HuH-7.5 (cell line): ENCODE results near the gene SLC12A7.
"Not testable (repeated sequence)": the region's sequence is repeated elsewhere in the genome, so short reads cannot be mapped to it uniquely, and the experiment has no call there.

Experiments used
- DNase-seq: peaks from one replicate; pipeline ENCODE4 v3.0.0; 2011; ENCODE audit warnings: low spot score

SLC12A7 gene

GRCh38 chr5:1109542-1110306, 2.1 kb downstream of the SLC12A7 start:
- DNase-seq: no peak

DNA sequence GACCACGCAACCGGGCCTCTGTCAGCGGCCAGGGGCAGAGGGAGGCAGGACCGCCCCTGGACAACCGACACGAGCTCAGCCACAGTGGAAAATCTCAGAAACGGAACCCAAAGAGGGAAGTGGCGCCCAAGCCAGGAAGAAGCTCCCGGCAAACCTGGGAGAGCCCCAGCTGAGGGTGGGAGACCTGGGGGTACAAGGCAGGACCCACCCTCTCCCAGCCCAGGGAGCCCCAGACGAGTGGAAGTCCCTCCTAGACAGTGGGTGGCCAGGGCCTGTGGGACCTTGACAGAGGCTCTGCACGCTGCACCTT, 3.0 kb downstream of the SLC12A7 start:
- no peak for DNase-seq

- DNase-seq: no peak
Observed at GRCh38 chr5:1108023-1108864, 3.6 kb downstream of the SLC12A7 start.

DNA sequence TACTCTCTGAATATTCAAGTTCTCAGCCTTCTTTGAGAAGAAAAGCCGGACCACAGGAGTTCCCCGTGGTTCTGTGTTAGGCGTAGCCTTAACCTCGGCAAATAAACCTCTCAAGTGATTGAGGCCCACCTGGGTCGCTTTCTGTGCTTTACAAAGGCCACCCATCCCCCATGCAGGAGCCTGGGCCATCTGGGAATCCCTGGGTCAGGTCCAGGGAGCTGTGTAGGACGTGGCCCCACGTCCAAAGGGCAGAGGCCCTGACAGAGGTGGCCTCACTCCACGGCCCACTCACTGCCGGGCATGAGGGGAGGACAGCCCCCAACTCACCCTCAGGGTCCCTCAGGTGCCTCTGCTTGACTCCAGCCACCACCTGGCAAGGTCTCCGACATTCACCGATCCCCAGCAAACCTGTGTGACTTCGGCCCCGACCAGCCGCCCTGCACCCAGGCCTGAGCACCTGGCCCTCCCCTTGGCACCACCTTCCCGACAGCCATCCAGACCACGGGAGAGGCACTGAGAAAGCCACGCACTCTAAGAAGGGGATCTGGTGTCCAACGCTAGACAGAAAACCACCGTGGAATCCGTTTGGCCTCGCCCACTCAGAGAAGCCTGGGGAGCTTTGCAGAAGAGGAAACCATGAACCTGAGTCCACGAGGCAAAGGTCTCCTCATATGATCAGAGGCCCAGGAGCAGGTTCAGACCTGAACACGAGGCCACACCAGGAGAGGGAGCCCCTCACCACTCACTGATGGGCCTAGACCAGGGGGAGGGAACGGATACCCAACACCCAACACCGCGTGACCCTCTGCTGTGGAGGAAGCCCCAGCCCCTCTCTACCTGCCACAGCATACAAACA, 4.5 kb downstream of the SLC12A7 start:
- DNase-seq: peak; percentile 71

DNA sequence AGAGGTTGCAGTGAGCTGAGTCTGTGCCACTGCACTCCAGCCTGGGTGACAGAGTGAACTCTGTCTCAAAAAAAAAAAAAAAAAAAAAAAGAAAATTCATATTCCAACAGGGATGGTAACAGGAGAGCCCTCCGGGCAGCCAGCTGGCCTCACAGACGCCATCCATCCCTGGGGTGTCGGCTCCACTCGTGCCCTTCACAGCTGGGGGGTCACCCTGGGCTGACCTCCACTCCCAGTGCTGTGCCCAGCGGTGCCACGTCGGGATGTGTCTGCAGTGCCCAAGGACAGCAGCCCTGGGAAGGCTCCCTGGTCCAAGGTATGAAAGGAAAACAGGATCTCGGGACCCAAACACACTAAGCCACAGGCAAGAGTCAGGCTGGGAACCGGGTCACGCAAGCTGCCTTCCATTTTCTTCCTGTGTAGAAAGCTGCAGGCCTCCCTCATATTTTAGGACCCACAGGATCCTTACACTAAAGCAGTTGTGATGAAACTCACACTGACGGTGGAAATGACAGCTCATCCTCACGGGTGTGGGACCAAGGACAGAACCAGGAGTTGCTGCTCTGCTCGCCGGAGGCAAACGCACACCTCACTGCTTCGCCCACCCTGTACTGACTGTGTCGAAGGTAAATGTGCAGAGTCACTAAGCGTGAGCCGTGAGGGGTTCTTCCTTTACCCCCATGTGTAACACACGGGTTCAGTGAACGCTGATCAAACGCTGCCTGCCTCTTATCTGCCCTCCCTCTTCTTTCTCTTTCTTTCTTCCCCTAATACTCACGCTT, 5.3 kb downstream of the SLC12A7 start:
- DNase-seq: no peak

DNA sequence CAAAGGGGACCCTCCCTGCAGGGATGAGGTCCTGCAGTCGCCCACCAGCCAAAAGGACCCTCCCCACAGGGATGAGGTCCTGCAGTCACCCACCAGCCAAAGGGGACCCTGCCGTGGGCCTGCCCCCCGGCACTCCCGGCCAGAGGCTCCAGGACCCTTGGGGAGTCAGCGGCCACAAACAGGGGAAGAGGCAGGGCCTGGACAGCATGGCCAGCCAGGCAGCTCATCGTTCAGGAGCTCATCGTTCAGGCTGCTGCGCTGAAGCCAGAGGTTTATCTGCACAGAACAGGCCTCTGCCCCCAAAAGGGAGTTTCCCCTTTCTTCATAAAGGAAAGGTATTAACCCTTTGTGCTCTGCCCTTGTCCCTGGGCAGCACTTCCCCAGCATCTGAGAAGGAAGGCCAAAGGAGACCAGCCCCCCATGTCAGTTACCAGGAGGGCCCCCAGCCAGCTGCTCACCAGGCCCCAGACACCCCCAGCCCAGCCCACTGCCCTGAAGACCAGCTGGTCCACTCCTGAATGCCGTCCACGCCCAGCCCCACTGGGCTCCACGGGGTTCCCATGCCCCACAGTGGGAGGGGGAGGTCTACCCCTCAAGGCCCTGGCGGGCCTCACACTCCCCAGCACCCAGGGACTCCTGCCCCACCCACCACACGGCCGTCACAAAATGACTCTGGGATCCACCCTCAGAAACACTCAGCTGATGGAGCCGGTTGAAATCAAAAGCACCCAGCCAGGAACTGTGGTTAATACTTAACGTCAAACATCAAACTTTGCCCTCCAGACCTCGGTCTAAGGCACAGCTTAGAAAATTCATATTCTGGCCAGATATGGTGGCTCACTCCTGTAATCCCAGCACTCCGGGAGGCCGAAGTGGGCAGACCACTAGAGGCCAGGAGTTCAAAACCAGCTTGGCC, 6.3 kb downstream of the SLC12A7 start:
- peak; percentile 96 for DNase-seq

DNA sequence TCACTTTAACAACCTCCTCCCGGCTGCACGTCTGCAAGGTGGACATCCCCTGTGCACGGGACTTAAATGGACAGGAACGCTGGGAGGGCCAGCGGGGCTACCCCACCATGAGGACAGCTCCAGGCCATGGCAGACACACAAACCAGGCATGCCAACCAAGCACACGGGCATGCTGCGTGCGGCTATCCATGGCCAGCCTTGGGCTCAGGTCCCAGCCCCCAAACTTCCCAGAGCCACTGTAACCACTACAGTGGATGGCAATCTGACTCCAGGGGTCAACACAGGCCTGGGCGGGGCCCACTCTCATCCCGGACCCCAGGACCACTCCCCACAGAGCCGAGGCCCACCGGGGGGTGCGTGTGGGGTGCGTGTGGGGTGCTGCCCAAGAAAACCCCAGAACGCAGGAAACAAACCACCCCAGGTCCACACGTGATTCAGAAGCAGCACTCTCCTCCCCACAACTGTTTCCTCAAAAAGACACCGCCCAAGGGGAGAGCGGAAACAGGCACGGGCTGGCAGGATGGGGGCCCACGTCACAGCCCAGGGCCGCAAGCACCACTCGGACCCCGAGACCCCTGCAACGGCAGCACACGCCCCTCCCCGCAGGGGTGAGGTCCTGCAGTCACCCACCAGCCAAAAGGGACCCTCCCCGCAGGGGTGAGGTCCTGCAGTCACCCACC, 7.4 kb downstream of the SLC12A7 start:
- no peak for DNase-seq

DNA sequence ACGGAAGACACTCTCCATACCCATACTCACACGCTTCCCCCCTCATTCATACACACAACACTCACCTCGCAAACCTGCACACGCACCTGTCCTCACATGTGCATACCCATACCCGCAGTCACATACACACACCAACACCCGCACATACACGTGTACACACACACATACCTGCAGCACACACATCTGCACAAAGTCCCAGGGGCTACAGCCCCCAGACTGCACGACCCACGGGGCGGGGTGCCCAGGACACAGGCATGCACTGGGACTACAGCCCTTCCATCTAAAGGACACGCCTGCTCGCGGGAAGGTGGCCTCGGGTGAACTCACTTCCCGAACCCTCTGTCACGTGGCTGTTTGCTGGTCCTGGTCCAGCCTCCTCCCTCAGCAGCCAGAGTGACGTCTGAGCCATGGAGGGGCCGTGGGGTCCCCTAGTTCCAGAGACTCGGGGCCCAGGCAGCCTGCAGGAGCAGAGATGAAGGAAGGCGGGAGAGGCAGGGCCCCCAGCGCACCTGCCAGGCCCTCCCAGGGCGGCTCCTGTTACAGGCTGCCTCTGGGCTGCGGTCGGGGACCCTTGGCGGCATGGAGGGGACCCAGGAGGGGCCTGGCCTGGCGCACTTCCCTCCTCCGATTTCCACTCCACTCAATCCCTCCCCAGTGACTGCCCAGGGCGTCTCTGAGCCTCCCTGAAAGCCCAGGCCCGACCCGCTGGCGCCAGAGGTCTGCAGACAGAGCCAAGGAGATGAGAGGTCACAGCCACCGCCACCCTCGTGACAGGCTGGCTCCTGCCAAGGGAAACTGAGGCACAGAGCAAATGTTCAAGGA, 8.1 kb downstream of the SLC12A7 start:
- no peak for DNase-seq

DNA sequence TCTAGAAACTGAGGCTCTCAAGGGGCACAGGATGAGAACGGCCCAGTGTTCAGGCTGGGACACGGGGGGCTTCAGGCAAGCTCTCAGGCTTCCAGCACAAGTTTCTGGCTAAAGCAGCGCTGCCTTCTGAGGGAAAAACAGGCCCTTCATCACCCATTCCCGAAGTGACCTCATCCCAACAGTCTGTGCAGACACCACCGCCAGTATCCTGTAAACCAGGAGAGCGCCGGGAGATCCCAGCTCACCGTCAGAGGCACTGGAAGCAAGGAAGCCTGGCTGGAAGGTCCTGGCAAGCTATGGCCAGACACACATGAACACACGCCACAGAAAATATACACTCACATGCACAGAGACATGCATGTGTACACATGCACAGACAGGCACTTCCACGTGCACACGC, 8.8 kb downstream of the SLC12A7 start:
- no peak for DNase-seq

DNA sequence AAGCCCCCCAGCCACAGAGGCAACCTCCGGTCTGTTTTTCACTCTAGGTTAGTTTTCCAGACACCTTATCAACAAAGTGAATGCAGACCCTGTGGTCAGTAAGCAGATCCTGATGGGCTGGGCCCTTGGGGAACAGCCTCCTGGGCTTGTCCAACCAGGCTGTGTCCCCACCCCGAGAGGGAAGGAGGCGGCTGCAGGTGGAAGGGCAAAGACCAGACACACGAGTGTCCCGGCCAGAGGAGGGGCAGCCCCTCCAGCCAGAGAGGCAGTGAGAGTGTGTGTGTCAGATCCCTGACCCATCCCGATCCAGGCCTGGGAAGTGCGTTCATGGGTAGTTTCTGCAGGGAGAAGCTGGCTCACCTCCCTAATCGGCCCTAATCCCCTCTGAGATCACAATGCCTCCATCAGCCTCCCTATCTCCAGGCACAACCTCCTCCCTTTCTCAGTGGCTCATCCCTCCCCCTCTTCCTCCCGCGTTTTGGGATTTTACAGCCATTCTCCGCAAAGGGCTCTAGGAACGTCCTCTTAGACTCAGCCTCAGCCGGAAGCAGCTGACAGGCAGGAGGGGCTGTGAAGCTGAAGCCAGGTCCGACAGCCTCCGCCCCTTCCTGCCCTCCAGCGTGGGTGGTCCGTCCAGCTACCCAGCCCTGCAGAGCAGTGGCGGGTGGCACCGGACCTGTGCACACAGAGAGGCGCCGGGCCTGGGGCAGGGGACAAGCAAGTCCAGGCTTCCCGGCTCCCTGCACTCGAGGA, 9.7 kb downstream of the SLC12A7 start:
- no peak for DNase-seq

GRCh38 chr5:1100664-1101574, 10.9 kb downstream of the SLC12A7 start:
- no peak for DNase-seq

GRCh38 chr5:1099926-1100663, 11.8 kb downstream of the SLC12A7 start:
- DNase-seq: no peak

DNA sequence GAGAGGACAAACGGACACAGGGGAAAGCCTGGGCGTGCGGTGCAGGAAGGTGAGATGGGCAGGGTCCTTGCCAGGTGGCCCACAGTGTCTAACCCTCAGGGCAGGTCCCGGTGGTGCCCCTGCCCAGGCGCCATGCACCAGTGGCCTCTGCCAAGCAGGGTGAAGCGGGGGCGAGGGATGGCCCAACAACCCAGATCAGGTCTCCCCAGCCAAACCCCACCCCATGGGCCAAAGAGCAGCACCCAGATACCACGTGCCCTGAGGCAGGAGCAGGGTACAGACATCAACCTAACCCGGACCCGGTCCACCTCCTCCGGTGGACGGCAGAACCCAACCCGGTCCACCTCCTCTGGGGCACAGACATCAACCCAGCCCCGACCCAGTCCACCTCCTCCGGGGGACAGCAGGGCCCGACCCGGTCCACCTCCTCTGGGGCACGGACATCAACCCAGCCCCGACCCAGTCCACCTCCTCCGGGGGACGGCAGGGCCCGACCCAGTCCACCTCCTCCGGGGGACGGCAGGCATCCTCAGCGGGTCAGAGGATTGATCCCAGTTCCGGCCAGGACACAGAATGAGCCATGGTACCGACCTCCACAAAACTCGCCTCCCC, 12.8 kb downstream of the SLC12A7 start:
- DNase-seq: no peak

GRCh38 chr5:1097988-1098385, 13.9 kb downstream of the SLC12A7 start:
- not testable (repeated sequence) for DNase-seq

- no peak for DNase-seq
Observed at GRCh38 chr5:1097381-1097987, 14.4 kb downstream of the SLC12A7 start.

DNA sequence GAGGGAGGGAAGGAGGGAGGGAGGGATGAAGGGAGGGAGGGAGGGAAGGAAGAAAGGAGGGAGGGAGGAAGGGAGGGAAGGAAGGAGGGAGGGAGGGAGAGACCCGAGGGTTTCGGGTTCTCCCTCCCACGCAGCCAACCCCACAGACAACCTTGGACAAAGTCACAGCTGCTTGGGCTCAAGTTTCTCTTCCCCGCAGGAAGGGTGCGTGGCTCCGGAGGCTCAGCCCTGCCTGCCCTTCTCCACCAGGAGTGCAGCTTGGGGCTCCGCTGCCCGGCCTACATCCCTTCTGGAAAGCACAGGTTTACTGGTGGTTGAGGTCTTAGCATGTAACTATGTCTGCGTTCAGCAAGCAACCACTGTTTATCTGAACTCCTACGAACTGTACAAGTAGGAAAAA, 15.0 kb downstream of the SLC12A7 start:
- no peak for DNase-seq
